ENCODE measurements around the gene MPZL1. TPM values are rescaled to one million over a fixed set of nuclear protein-coding genes. Genes with fewer than 3 reads are reported as not detected.

MPZL1 gene
- polyA plus RNA-seq, 3 donors, result 23.1 to 63.6 (median 61.8) TPM

DNA sequence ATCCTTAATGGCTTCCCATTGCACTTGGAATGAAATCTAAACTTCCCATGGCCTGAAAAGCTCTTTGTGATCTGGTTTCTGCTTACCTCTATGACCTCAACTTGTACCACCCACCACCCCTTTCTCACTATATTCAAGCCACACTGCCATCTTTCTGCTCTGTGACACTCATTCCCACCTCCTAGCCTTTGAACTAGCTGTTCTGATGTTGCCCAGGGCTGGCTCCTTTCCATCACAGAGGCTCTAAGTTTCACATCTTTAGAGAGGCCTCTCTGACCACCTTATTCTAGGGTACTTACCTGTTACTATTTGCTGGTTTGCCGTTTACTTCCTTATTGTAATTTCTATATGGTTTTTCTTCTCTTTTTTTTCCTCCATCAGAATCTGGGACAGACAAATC is 4.2 kb downstream of the MPZL1 start:
- Histone ChIP-seq H3K4me1 (ENCODE audit: control insufficient read depth in 1 of 2, insufficient read depth in 2 of 2, low read length in 2 of 2) (peaks cover 16 to 17% of the 10 kb centered on the region in 2 donors), H3K27me3 (ENCODE audit: control insufficient read depth in 2 of 2, insufficient read depth in 2 of 2, low read length in 2 of 2) (no peaks in the 10 kb centered on the region), H3K79me2 (ENCODE audit: insufficient read depth, low read length) (peaks cover 52% of the 10 kb centered on the region), H3K9ac (ENCODE audit: insufficient read depth, low read length, poor library complexity, severe bottlenecking) (no peak overlapping the region), H3K27ac (ENCODE audit: low read depth in 1 of 2, low read length in 2 of 2) (no peak overlapping the region), H2AFZ (ENCODE audit: insufficient read depth, low read depth, low read length, poor library complexity, severe bottlenecking) (no peak overlapping the region), H3K4me3 (replicated peaks in 1 of 3; ENCODE audit: low read depth in 2 of 3, low read length in 3 of 3) (no peak overlapping the region), H3K4me2 (replicated peaks; ENCODE audit: extremely low read depth, low read length, poor library complexity, severe bottlenecking) (no peak overlapping the region), H3K36me3 (replicated peaks in 1 of 2; ENCODE audit: control insufficient read depth in 1 of 2, insufficient read depth in 2 of 2, low read length in 2 of 2) (peaks cover 0 to 9% of the 10 kb centered on the region in 2 donors), H4K20me1 (ENCODE audit: insufficient read depth, low read length) (peaks cover 65% of the 10 kb centered on the region), H3K9me3 (replicated peaks in 1 of 2; ENCODE audit: control insufficient read depth in 1 of 2, insufficient read depth in 1 of 2, low read length in 2 of 2) (no peaks in the 10 kb centered on the region)
- H3K27ac Mint-ChIP-seq, result peak overlapping the region in 1 of 7 donors; percentile 78
- no peak for DNase-seq
- peaks cover 36% of the 10 kb centered on the region for H3K4me1 Mint-ChIP-seq
- peaks cover 13 to 15% of the 10 kb centered on the region in 2 donors for H3K36me3 Mint-ChIP-seq
- no peak overlapping the region for H3K4me3 Mint-ChIP-seq
- WGBS (ENCODE audit: insufficient coverage), result no CpG with 5 or more reads among the region's 1 CpG
- no peaks in the 10 kb centered on the region for H3K9me3 Mint-ChIP-seq
- intact Hi-C loops (cut with micrococcal nuclease), result no loop called here
- TF ChIP-seq, protein P1, sequence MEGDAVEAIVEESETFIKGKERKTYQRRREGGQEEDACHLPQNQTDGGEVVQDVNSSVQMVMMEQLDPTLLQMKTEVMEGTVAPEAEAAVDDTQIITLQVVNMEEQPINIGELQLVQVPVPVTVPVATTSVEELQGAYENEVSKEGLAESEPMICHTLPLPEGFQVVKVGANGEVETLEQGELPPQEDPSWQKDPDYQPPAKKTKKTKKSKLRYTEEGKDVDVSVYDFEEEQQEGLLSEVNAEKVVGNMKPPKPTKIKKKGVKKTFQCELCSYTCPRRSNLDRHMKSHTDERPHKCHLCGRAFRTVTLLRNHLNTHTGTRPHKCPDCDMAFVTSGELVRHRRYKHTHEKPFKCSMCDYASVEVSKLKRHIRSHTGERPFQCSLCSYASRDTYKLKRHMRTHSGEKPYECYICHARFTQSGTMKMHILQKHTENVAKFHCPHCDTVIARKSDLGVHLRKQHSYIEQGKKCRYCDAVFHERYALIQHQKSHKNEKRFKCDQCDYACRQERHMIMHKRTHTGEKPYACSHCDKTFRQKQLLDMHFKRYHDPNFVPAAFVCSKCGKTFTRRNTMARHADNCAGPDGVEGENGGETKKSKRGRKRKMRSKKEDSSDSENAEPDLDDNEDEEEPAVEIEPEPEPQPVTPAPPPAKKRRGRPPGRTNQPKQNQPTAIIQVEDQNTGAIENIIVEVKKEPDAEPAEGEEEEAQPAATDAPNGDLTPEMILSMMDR (IDR thresholded peaks at IDR 0.05), result no peak
- peaks cover 0 to 2% (median 0%) of the 10 kb centered on the region in 3 donors for H3K27me3 Mint-ChIP-seq (ENCODE audit: low read depth in 3 of 3)

DNA sequence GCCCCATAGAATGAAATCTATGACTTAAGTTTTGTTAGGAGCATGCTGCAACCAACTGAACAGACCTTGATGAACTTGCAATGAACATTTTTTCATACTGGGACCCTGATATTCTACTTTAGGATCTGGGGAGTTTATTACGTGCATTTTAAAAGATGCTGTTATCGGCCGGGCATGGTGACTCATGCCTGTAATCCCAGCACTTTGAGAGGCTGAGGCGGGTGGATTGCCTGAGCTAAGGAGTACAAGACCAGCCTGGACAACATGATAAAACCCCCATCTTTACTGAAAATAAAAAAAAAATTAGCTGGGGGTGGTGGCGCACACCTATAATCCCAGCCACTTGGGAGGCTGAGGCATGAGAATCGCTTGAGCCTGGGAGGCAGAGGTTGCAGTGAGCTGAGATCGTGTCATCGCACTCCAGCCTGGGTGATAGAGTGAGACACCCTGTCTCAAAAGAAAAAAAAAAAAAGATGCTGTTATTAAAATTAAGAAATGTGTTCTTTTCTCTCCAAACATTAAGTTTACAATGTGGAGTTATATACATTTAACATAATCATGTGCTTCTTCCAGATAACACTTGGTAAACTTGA is 7.1 kb downstream of the MPZL1 start:
- peaks cover 19% of the 10 kb centered on the region for H3K4me1 Mint-ChIP-seq
- Histone ChIP-seq H3K79me2 (ENCODE audit: insufficient read depth, low read length) (peaks cover 38% of the 10 kb centered on the region), H3K4me2 (replicated peaks; ENCODE audit: extremely low read depth, low read length, poor library complexity, severe bottlenecking) (no peak overlapping the region), H2AFZ (ENCODE audit: insufficient read depth, low read depth, low read length, poor library complexity, severe bottlenecking) (no peak overlapping the region), H3K36me3 (replicated peaks in 1 of 2; ENCODE audit: control insufficient read depth in 1 of 2, insufficient read depth in 2 of 2, low read length in 2 of 2) (peaks cover 3 to 11% of the 10 kb centered on the region in 2 donors), H3K27ac (ENCODE audit: low read depth in 1 of 2, low read length in 2 of 2) (no peak overlapping the region), H4K20me1 (ENCODE audit: insufficient read depth, low read length) (peaks cover 52% of the 10 kb centered on the region), H3K4me1 (ENCODE audit: control insufficient read depth in 1 of 2, insufficient read depth in 2 of 2, low read length in 2 of 2) (peaks cover 0 to 3% of the 10 kb centered on the region in 2 donors), H3K9me3 (replicated peaks in 1 of 2; ENCODE audit: control insufficient read depth in 1 of 2, insufficient read depth in 1 of 2, low read length in 2 of 2) (no peaks in the 10 kb centered on the region), H3K27me3 (ENCODE audit: control insufficient read depth in 2 of 2, insufficient read depth in 2 of 2, low read length in 2 of 2) (no peaks in the 10 kb centered on the region), H3K4me3 (replicated peaks in 1 of 3; ENCODE audit: low read depth in 2 of 3, low read length in 3 of 3) (no peak overlapping the region), H3K9ac (ENCODE audit: insufficient read depth, low read length, poor library complexity, severe bottlenecking) (no peak overlapping the region)
- TF ChIP-seq, protein P1 (IDR thresholded peaks at IDR 0.05), result no peak
- WGBS (ENCODE audit: insufficient coverage), result 80% methylated on average over 1 of the region's 8 CpGs
- peaks cover 0 to 4% (median 0%) of the 10 kb centered on the region in 7 donors for H3K9me3 Mint-ChIP-seq
- H3K36me3 Mint-ChIP-seq, result peaks cover 20 to 28% of the 10 kb centered on the region in 2 donors
- H3K4me3 Mint-ChIP-seq, result no peak overlapping the region
- DNase-seq, result no peak
- intact Hi-C loops (cut with micrococcal nuclease), result no loop called here
- H3K27me3 Mint-ChIP-seq (ENCODE audit: low read depth in 3 of 3), result peaks cover 0 to 2% (median 0%) of the 10 kb centered on the region in 3 donors
- H3K27ac Mint-ChIP-seq, result no peak overlapping the region
